ENCODE measurements around the gene RXRA. TPM values are rescaled to one million over a fixed set of nuclear protein-coding genes. Genes with fewer than 3 reads are reported as not detected.

RXRA gene
- total and polyA plus RNA-seq, 2 of the 13 experiments (the other 11 are each of a cell fraction or from before 2014, with no cell fraction given) = 18.9 to 29.2 TPM

- TF ChIP-seq ZNF281 (CRISPR knock-in tag; IDR thresholded peaks at IDR 0.05; ENCODE audit: borderline replicate concordance) (peak; percentile 25; the same call in 1 of the 2 replicates), ZNF451 (CRISPR knock-in tag; IDR thresholded peaks at IDR 0.05) (no peak), ELF1 (CRISPR knock-in tag; IDR thresholded peaks at IDR 0.05) (no peak), NCOR1 (IDR thresholded peaks at IDR 0.05; ENCODE audit: borderline replicate concordance, low read length) (no peak), KIAA2018 (CRISPR knock-in tag; IDR thresholded peaks at IDR 0.05; ENCODE audit: borderline replicate concordance) (no peak), PATZ1 (CRISPR knock-in tag; IDR thresholded peaks at IDR 0.05) (peak; percentile 51), YEATS2 (CRISPR knock-in tag; IDR thresholded peaks at IDR 0.05; ENCODE audit: borderline replicate concordance) (no peak), CCDC6 (CRISPR knock-in tag; IDR thresholded peaks at IDR 0.05) (no peak)
These were observed 113.1 kb downstream of the RXRA start (continued) for GRCh38 chr9:134439368-134439784.
